SH-SY5Y (cell line): ENCODE results near the gene C1orf53.

Experiments
- GATA2 ChIP-seq: IDR thresholded peaks from 2 replicates; pipeline ENCODE4 v1.6.1; 2011; ENCODE audit warnings: mild to moderate bottlenecking, low read depth, low read length
- GATA3 ChIP-seq: IDR thresholded peaks from 2 replicates; pipeline ENCODE4 v1.6.1; 2011; ENCODE audit warnings: low read depth, mild to moderate bottlenecking, low read length, moderate library complexity

DNA sequence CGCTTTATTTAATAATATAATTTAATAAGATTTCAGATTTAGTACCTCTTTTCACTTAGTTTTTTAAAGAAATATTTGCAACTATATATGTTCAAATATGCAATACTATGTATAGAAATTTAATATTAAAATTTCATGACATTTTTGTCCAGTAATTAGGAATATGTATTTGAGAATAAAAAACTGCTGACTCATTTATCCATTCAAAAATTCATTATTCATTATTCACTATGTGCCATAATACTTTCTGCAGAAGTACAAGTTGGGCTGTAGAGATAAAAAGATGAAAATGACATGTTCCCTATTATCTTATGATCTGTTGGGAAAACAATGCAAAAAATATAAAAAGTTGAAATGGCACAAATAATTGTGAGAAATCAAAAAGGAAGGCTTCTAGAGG lies 3.4 kb upstream of the C1orf53 start:
- no peak for TF ChIP-seq GATA2
- no peak for TF ChIP-seq GATA3
